SK-N-SH treated with all-trans-retinoic acid at 6 μM for 48 hours (cell line): ENCODE data around the gene PDSS2.

Source experiments
- ISL1 ChIP-seq: fragments of 250-450 bp; sonication (Bioruptor Pico); IDR thresholded peaks from 2 replicates; pipeline ENCODE4 v2.1.2; 2022; ENCODE audit warnings: mild to moderate bottlenecking, moderate library complexity
- RARB ChIP-seq: fragments of 250-450 bp; sonication (Bioruptor Pico); IDR thresholded peaks from 2 replicates; pipeline ENCODE4 v1.8.0; 2021; ENCODE audit warnings: mild to moderate bottlenecking, moderate library complexity
- ZC3H10 ChIP-seq: fragments of 250-450 bp; sonication (Bioruptor Pico); IDR thresholded peaks from 2 replicates; pipeline ENCODE4 v1.5.1; 2021; ENCODE audit warnings: mild to moderate bottlenecking, moderate library complexity
- ZFP3 ChIP-seq: fragments of 250-450 bp; sonication (Bioruptor Pico); IDR thresholded peaks from 2 replicates; pipeline ENCODE4 v1.5.0; 2020; ENCODE audit warnings: mild to moderate bottlenecking, moderate library complexity
- ZFP30 ChIP-seq: fragments of 450-650 bp; formaldehyde crosslinking; IDR thresholded peaks from 2 replicates; pipeline ENCODE4 v1.5.0; 2022; ENCODE audit warnings: mild to moderate bottlenecking, moderate library complexity
- ZNF8 ChIP-seq: fragments of 450-650 bp; formaldehyde crosslinking; IDR thresholded peaks from 2 replicates; pipeline ENCODE4 v1.5.0; 2020; ENCODE audit warnings: mild to moderate bottlenecking, moderate library complexity

DNA sequence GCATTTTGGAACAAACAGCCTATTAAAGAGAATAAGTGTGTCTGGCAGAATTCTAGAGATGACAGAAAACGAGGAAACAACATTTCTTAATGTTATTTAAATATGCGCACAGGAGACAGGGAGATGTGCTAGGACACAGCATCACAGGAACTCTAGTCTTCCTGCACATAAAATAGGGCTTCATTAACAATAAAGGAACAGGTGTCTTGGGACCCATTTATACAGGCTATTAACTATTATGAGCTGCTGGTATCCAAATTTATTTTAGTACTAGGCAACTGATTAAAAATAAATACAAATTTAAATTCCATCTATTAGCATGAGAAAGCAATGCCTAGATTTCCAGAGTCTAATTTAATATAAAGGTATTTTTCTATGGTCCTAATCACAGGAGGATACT, 102.3 kb downstream of the PDSS2 start:
- TF ChIP-seq ZFP30 (CRISPR knock-in tag), result no peak
- TF ChIP-seq RARB (CRISPR knock-in tag), result no peak
- TF ChIP-seq ISL1, result no peak
- no peak for TF ChIP-seq ZNF8 (CRISPR knock-in tag)
- TF ChIP-seq ZFP3, result no peak
- TF ChIP-seq ZC3H10, result no peak
